K562 (cell line): ENCODE data around the gene MMP7. TPM values are rescaled to one million over a fixed set of nuclear protein-coding genes. Genes with fewer than 3 reads are reported as not detected.

ENCODE experiments used
- ATAC-seq: fragments of 200-7000 bp; cut with Tn5 transposase; 3 replicates; pipeline ENCODE4 v1.9.1; 2020; ENCODE audit warnings: moderate library complexity
- BruUV-seq: library from RNA; stranded (reverse); fragments of 400-500 nt; replicated peaks from 2 replicates; lab custom pipeline; 2021; lab: Mats Ljungman, UMichigan
- CTCF ChIA-PET: fragments of 300-600 bp; formaldehyde crosslinking; extraction: SDS; loops from one replicate; lab custom pipeline; 2021; ENCODE audit warnings: low intra/inter-chr PET ratio; lab: Yijun Ruan, JAX
- POLR2A ChIA-PET: fragments of 300-600, 350-650 bp; sonication (Branson Sonifier 250); formaldehyde crosslinking; extraction: SDS; loops from one replicate; lab custom pipeline; 2021; ENCODE audit warnings: antibody characterized with exemption, inconsistent platforms; lab: Yijun Ruan, JAX
- DNase-seq, 4 experiments: peaks; one replicate each; pipeline versions ENCODE4 v3.0.0 to v3.0.0-alpha.2; 2011 to 2018; ENCODE audit warnings: low spot score in 3 of 4, mixed read lengths in 3 of 4; ENCODE audit errors: extremely low read depth in 1 of 4
- FAIRE-seq: peaks from 2 replicates; lab custom pipeline; 2011; peaks lifted over from hg19 to GRCh38; lab: Jason Lieb, UNC
- H2AFZ ChIP-seq: 2 replicates; pipeline ENCODE4 v1.6.0; 2011; ENCODE audit warnings: low read depth, low read length, control low read depth, inconsistent platforms
- H3K27ac ChIP-seq: fragments of 200-600 bp; 3 replicates; pipeline ENCODE4 v1.8.0; 2011; ENCODE audit warnings: low read depth, mild to moderate bottlenecking, control low read depth, inconsistent platforms, low read length, moderate library complexity, mixed read lengths; ENCODE audit errors: extremely low read depth
- H3K27me3 ChIP-seq, 2 experiments: fragments of 300-600 bp in 1 of 2; 2 replicates in 1 of 2; 3 replicates in 1 of 2; pipeline versions ENCODE4 v1.6.0 to v1.8.0; 2011; ENCODE audit warnings: inconsistent platforms in 2 of 2, low read length in 2 of 2, mild to moderate bottlenecking in 1 of 2, mixed read lengths in 1 of 2, moderate library complexity in 1 of 2; ENCODE audit not compliant: control insufficient read depth in 2 of 2, insufficient read depth in 2 of 2
- H3K36me3 ChIP-seq: fragments of 300-600 bp; 3 replicates; pipeline ENCODE4 v1.8.0; 2011; ENCODE audit warnings: mild to moderate bottlenecking, low read length, inconsistent platforms; ENCODE audit not compliant: control insufficient read depth, insufficient read depth
- H3K4me1 ChIP-seq, 2 experiments: fragments of 200-600 bp in 1 of 2; replicated peaks in 1 of 2; 2 replicates in 1 of 2; 3 replicates in 1 of 2; pipeline versions ENCODE4 v1.5.1 to v1.8.0; 2011; ENCODE audit warnings: inconsistent platforms in 2 of 2, low read length in 2 of 2, mild to moderate bottlenecking in 1 of 2, mixed read lengths in 1 of 2, moderate library complexity in 1 of 2; ENCODE audit not compliant: control insufficient read depth in 2 of 2, insufficient read depth in 2 of 2
- H3K4me2 ChIP-seq: 2 replicates; pipeline ENCODE4 v1.6.1; 2011; ENCODE audit warnings: low read length, control low read depth, inconsistent platforms, mixed read lengths; ENCODE audit not compliant: insufficient read depth
- H3K4me3 ChIP-seq: fragments of 200-600 bp; sonication (generic), shearing (Covaris generic); 2 replicates; pipeline ENCODE4 v1.5.1; 2016; ENCODE audit warnings: control low read depth, inconsistent platforms
- H3K79me2 ChIP-seq: fragments of 200-600 bp; 3 replicates; pipeline ENCODE4 v1.8.0; 2011; ENCODE audit warnings: low read length, inconsistent platforms; ENCODE audit not compliant: control insufficient read depth, insufficient read depth
- H3K9ac ChIP-seq, 2 experiments: 2 replicates each; pipeline versions ENCODE4 v1.6.0 to v1.6.1; 2011; ENCODE audit warnings: low read depth in 2 of 2, low read length in 2 of 2, control low read depth in 1 of 2, inconsistent platforms in 1 of 2, mild to moderate bottlenecking in 1 of 2, mixed read lengths in 1 of 2; ENCODE audit not compliant: insufficient read depth in 1 of 2
- H3K9me1 ChIP-seq: one replicate; pipeline ENCODE4 v1.6.0; 2011; ENCODE audit warnings: inconsistent platforms, mild to moderate bottlenecking, low read length, moderate library complexity; ENCODE audit not compliant: control insufficient read depth, insufficient read depth
- H3K9me3 ChIP-seq: replicated peaks from 2 replicates; pipeline ENCODE4 v1.5.1; 2011; ENCODE audit warnings: low read depth, low read length, inconsistent platforms; ENCODE audit not compliant: control insufficient read depth, insufficient read depth
- H4K20me1 ChIP-seq: replicated peaks from 2 replicates; pipeline ENCODE4 v1.6.1; 2011; ENCODE audit warnings: low read length, inconsistent platforms, mixed read lengths; ENCODE audit not compliant: control insufficient read depth, insufficient read depth
- ARID2 ChIP-seq: fragments of 450-650 bp; IDR thresholded peaks from 2 replicates; pipeline ENCODE4 v1.6.1; 2017; ENCODE audit warnings: antibody characterized with exemption, mild to moderate bottlenecking
- BDP1 ChIP-seq: IDR thresholded peaks from 3 replicates; pipeline ENCODE4 v1.6.1; 2011; ENCODE audit not compliant: insufficient read length, insufficient read depth
- HLTF ChIP-seq: fragments of 450-650 bp; IDR thresholded peaks from 2 replicates; pipeline ENCODE4 v1.6.1; 2016
- IRF9 ChIP-seq: fragments of 450-650 bp; IDR thresholded peaks from 2 replicates; pipeline ENCODE4 v1.6.1; 2016; ENCODE audit warnings: missing biosample characterization, missing genetic modification characterization
- KAT2B ChIP-seq: IDR thresholded peaks from one replicate; pipeline ENCODE4 v1.6.1; 2012; ENCODE audit warnings: low read depth, mild to moderate bottlenecking, control low read depth, inconsistent platforms, low read length, moderate library complexity
- MIER1 ChIP-seq: fragments of 450-650 bp; IDR thresholded peaks from 2 replicates; pipeline ENCODE4 v1.6.1; 2016; ENCODE audit warnings: antibody characterized with exemption, mild to moderate bottlenecking, low read depth
- NCOA1 ChIP-seq: fragments of 450-650 bp; IDR thresholded peaks from 2 replicates; pipeline ENCODE4 v1.6.1; 2016; ENCODE audit warnings: low read depth
- PHF21A ChIP-seq: fragments of 450-650 bp; IDR thresholded peaks from 2 replicates; pipeline ENCODE4 v1.6.1; 2017; ENCODE audit warnings: low read depth, borderline replicate concordance
- PKNOX1 ChIP-seq: fragments of 450-650 bp; IDR thresholded peaks from 2 replicates; pipeline ENCODE4 v1.6.1; 2016
- PRPF4 ChIP-seq: fragments of 200-400 bp; formaldehyde crosslinking; IDR thresholded peaks from one replicate; pipeline ENCODE4 v1.6.1; 2017; ENCODE audit warnings: low read length, low read depth, mild to moderate bottlenecking; ENCODE audit not compliant: insufficient read depth, poor library complexity, severe bottlenecking
- SAP30 ChIP-seq: fragments of 200-600 bp; sonication (generic); IDR thresholded peaks from 2 replicates; pipeline ENCODE4 v1.6.1; 2012; ENCODE audit warnings: borderline replicate concordance, low read depth, mild to moderate bottlenecking, moderate library complexity, low read length, control low read depth, inconsistent platforms; ENCODE audit not compliant: insufficient read depth, poor library complexity, severe bottlenecking
- SMARCA5 ChIP-seq: fragments of 450-650 bp; IDR thresholded peaks from 2 replicates; pipeline ENCODE4 v1.6.1; 2016
- SRF ChIP-seq, 2 experiments: fragments of 250-450, 450-650 bp in 1 of 2; sonication (Bioruptor Pico) in 1 of 2; sonication (generic) in 1 of 2; formaldehyde crosslinking; IDR thresholded peaks; 2 replicates each; pipeline versions ENCODE4 v1.5.0 to v1.5.1; 2020 to 2022; ENCODE audit warnings: mild to moderate bottlenecking in 1 of 2, missing genetic modification reagents in 1 of 2
- USF1 ChIP-seq: sonication (generic); formaldehyde crosslinking; IDR thresholded peaks from 2 replicates; pipeline ENCODE4 v1.9.0; 2022; ENCODE audit warnings: mild to moderate bottlenecking, missing genetic modification reagents
- ZC3H4 ChIP-seq: sonication (generic); formaldehyde crosslinking; IDR thresholded peaks from 2 replicates; pipeline ENCODE4 v1.9.0; 2021; ENCODE audit warnings: missing genetic modification reagents, borderline replicate concordance
- ZFP91 ChIP-seq: sonication (generic); formaldehyde crosslinking; IDR thresholded peaks from 2 replicates; pipeline ENCODE4 v1.8.0; 2022; ENCODE audit warnings: mild to moderate bottlenecking, missing genetic modification reagents
- ZNF512 ChIP-seq: IDR thresholded peaks from 2 replicates; pipeline ENCODE4 v1.6.1; 2016; ENCODE audit warnings: missing genetic modification characterization, missing compliant biosample characterization
- WGBS: fragments of 100-300 bp; shearing (Covaris generic); methylation state at CpG from one replicate; pipeline ENCODE4 v1.1.6; 2016; ENCODE audit warnings: low coverage, mixed read lengths; ENCODE audit not compliant: insufficient coverage; ENCODE audit errors: missing lambda C conversion rate; 5-methylcytosine and 5-hydroxymethylcytosine counted together
- in situ Hi-C: fragments of 300-500 bp; cut with MboI; formaldehyde crosslinking; loops from 4 replicates; pipeline ENCODE4 v1.15.0; 2018; ENCODE audit warnings: inconsistent platforms, mixed read lengths
- intact Hi-C: fragments of 100-400 bp; cut with micrococcal nuclease; formaldehyde crosslinking; loops from 2 replicates; pipeline ENCODE4 v1.14.2; 2022
- polyA plus RNA-seq, 8 experiments: library from polyadenylated mRNA; depleted of rRNA in 4 of 8; stranded (reverse) in 5 of 8; unstranded in 3 of 8; fragments of >200 nt; fragmentation: Nextera tagmentation in 2 of 8; fragmentation: Illumina TruSeq in 1 of 8; extraction: Ambion mirVana in 2 of 8; extraction: Trizol in 1 of 8; gene quantifications; 2 replicates each; pipeline versions ENCODE4 v1.2.1 to v1.2.3, GENCODE V29; 2011 to 2014; ENCODE audit warnings: inconsistent platforms in 1 of 8, missing spikeins in 1 of 8
- total RNA-seq, 7 experiments: library from RNA; depleted of rRNA in 6 of 7; stranded (reverse); fragments of >200 nt in 6 of 7; fragmentation: Illumina TruSeq in 2 of 7; extraction: Trizol in 2 of 7; gene quantifications; 2 replicates each; pipeline versions ENCODE4 v1.2.1 to v1.2.3, GENCODE V29; 2011 to 2021; ENCODE audit warnings: low replicate concordance in 1 of 7

The MMP7 gene
- total and polyA plus RNA-seq, 9 of the 15 experiments (the other 6 are each of a cell fraction or from before 2014, with no cell fraction given) = 0.13 TPM; not detected in 8

GRCh38 chr11:102559839-102560238 is 29.3 kb upstream of the MMP7 start (continued):
- TF ChIP-seq PKNOX1 (no peak), SMARCA5 (no peak), IRF9 (tag) (no peak), BDP1 (no peak), ZC3H4 (CRISPR knock-in tag) (no peak), PRPF4 (no peak), KAT2B (no peak), PHF21A (no peak)
- TF ChIP-seq, all 486 proteins: peak for 0

- H3K36me3 ChIP-seq = no peaks in the 10 kb centered on the region
- no peak for TF ChIP-seq SAP30
- no peak for TF ChIP-seq SRF (CRISPR knock-in tag; IDR thresholded peaks at IDR 0.05)
- TF ChIP-seq NCOA1 = no peak
- TF ChIP-seq ZFP91 (CRISPR knock-in tag) = no peak
- TF ChIP-seq MIER1 = no peak
- no peak for TF ChIP-seq USF1 (CRISPR knock-in tag)
- TF ChIP-seq ARID2 = no peak
- TF ChIP-seq HLTF = no peak
- no peak for TF ChIP-seq ZNF512
- TF ChIP-seq, all 486 proteins: peak for 0
- ChIA-PET POLR2A (no interaction called here), CTCF (no interaction called here)
- no TSS peak for BruUV-seq
- intact Hi-C loops = no loop called here
- FAIRE-seq (no peak), ATAC-seq (no peak), DNase-seq (no peak)
- Histone ChIP-seq H3K9me1 (no peaks in the 10 kb centered on the region), H3K27ac (no peak overlapping the region), H3K9ac (no peak overlapping the region), H3K79me2 (no peaks in the 10 kb centered on the region), H3K9me3 (no peaks in the 10 kb centered on the region), H3K4me3 (no peak overlapping the region), H4K20me1 (no peaks in the 10 kb centered on the region), H3K27me3 (no peaks in the 10 kb centered on the region), H3K4me2 (no peak overlapping the region), H3K4me1 (no peaks in the 10 kb centered on the region), H2AFZ (no peak overlapping the region)
- 0% methylated on average over 3 of the region's 3 CpGs for WGBS
- in situ Hi-C loops = no loop called here
Measured at GRCh38 chr11:102555091-102555490, 24.5 kb upstream of the MMP7 start.
